AG04450 (cell line): ENCODE measurements around the gene SEMA6A. TPM values are rescaled to one million over a fixed set of nuclear protein-coding genes. Genes with fewer than 3 reads are reported as not detected.

Source experiments
- CTCF ChIA-PET: fragments of 300-600, 350-600 bp; formaldehyde crosslinking; extraction: SDS; loops from one replicate; lab custom pipeline; 2022; ENCODE audit warnings: antibody characterized with exemption, inconsistent platforms; lab: Charles Lee
- POLR2A ChIA-PET: fragments of 350-600 bp; formaldehyde crosslinking; extraction: SDS; loops from one replicate; lab custom pipeline; 2021; ENCODE audit warnings: antibody characterized with exemption, inconsistent platforms; lab: Yijun Ruan, JAX
- DNase-seq: peaks from one replicate; pipeline ENCODE4 v3.0.0-alpha.2; 2011; ENCODE audit warnings: low read depth, low spot score
- H3K27ac ChIP-seq: one replicate; pipeline ENCODE4 v1.5.1; 2012; ENCODE audit warnings: low read depth, low read length, control low read depth
- H3K27me3 ChIP-seq: one replicate; pipeline ENCODE4 v1.6.0; 2012; ENCODE audit warnings: low read length; ENCODE audit not compliant: control insufficient read depth, insufficient read depth
- H3K4me3 ChIP-seq: 2 replicates; pipeline ENCODE4 v1.5.1; 2011; ENCODE audit warnings: mild to moderate bottlenecking, low read depth, low read length, control low read depth
- H3K9me3 ChIP-seq: 2 replicates; pipeline ENCODE4 v1.5.1; 2012; ENCODE audit warnings: low read length; ENCODE audit not compliant: control insufficient read depth, insufficient read depth
- polyA plus RNA-seq: library from polyadenylated mRNA; depleted of rRNA; stranded (reverse); fragments of >200 nt; gene quantifications from 2 replicates; pipeline ENCODE4 v1.2.3, GENCODE V29; 2011
- TF ChIP-seq, protein P1 (sequence below): IDR thresholded peaks from 2 replicates; pipeline ENCODE4 v1.5.1; 2011; ENCODE audit warnings: low read depth, low read length, control low read depth, inconsistent platforms

The SEMA6A gene
- polyA plus RNA-seq, 1 experiment, result 0.17 TPM

GRCh38 chr5:116567106-116567505 is 7.5 kb downstream of the SEMA6A start:
- Histone ChIP-seq H3K27ac (no peak overlapping the region), H3K27me3 (peaks cover 3% of the 10 kb centered on the region), H3K4me3 (no peak overlapping the region), H3K9me3 (no peaks in the 10 kb centered on the region; the same call in 1 of the 2 replicates)
- ChIA-PET POLR2A (no interaction called here), CTCF (no interaction called here)
- DNase-seq, result no peak
- TF ChIP-seq, protein P1, sequence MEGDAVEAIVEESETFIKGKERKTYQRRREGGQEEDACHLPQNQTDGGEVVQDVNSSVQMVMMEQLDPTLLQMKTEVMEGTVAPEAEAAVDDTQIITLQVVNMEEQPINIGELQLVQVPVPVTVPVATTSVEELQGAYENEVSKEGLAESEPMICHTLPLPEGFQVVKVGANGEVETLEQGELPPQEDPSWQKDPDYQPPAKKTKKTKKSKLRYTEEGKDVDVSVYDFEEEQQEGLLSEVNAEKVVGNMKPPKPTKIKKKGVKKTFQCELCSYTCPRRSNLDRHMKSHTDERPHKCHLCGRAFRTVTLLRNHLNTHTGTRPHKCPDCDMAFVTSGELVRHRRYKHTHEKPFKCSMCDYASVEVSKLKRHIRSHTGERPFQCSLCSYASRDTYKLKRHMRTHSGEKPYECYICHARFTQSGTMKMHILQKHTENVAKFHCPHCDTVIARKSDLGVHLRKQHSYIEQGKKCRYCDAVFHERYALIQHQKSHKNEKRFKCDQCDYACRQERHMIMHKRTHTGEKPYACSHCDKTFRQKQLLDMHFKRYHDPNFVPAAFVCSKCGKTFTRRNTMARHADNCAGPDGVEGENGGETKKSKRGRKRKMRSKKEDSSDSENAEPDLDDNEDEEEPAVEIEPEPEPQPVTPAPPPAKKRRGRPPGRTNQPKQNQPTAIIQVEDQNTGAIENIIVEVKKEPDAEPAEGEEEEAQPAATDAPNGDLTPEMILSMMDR, result no peak

DNA sequence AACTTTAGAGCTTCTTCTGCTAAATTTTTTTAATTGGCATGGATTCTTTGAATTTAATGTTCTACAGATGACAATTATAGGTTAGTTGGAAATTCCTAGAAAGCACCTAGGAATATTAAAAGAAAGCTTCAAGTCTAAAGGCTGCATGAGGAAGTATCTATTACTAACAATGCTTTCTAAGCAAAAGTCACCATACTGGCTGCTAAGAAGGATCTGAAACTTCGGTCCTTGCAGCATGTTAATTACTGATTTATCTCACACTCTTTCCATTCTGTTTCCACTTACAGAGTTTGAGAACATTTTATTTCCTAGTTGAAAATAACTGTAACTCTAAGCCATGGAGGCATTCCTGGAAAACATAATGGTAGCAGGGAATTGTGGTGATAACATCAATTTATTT is 8.4 kb downstream of the SEMA6A start:
- POLR2A ChIA-PET, result no interaction called here
- H3K9me3 ChIP-seq, result no peaks in the 10 kb centered on the region
- DNase-seq, result no peak
- CTCF ChIA-PET, result no interaction called here
- no peak overlapping the region for H3K4me3 ChIP-seq
- H3K27ac ChIP-seq, result no peak overlapping the region
- H3K27me3 ChIP-seq, result no peaks in the 10 kb centered on the region
- TF ChIP-seq, protein P1, result no peak

GRCh38 chr5:116564756-116565490 is 9.7 kb downstream of the SEMA6A start:
- no peak overlapping the region for H3K27ac ChIP-seq
- TF ChIP-seq, protein P1, result no peak
- H3K4me3 ChIP-seq, result no peak overlapping the region
- no peaks in the 10 kb centered on the region for H3K27me3 ChIP-seq
- CTCF ChIA-PET, result no interaction called here
- no peaks in the 10 kb centered on the region for H3K9me3 ChIP-seq
- DNase-seq, result no peak
- POLR2A ChIA-PET, result interaction anchor here (0.8 kb wide), 1 partner anchor 7 kb away, joined by 3 read pairs; no protein-coding TSS in a partner anchor

- TF ChIP-seq, protein P1, result no peak
- DNase-seq, result no peak
- H3K27me3 ChIP-seq, result no peaks in the 10 kb centered on the region
- CTCF ChIA-PET, result no interaction called here
- no peak overlapping the region for H3K27ac ChIP-seq
- H3K9me3 ChIP-seq, result no peaks in the 10 kb centered on the region
- POLR2A ChIA-PET, result interaction anchor here (0.8 kb wide), 1 partner anchor 8 kb away, joined by 3 read pairs; no protein-coding TSS in a partner anchor
- no peak overlapping the region for H3K4me3 ChIP-seq
Measured at GRCh38 chr5:116564312-116564711, 10.3 kb downstream of the SEMA6A start.

DNA sequence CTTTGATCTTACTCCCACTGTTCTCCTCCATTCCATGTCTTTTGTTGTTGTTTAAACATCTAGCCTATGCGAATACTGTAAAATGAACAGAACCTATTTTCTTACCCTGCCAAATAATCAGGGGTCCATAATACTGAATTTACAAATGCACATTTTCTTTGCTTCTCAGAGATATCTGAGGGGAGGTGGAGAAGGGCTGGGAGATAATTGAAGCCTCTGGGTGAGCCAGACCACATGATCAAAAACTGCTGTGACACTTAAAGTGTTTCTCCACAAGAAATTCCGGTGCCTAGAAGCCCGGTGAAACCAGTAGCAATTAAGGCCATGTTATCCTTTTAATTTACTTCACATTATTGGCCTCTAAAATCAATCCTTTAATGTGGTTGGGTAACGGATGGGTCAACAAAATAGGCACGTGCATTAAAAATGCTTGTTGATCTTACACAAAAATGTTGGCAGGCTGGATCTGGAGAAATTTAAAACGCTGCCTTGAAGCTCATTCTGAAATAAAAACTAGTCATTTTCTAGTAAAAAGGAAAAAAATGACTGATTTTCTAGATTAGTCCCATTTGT is 10.8 kb downstream of the SEMA6A start:
- TF ChIP-seq, protein P1, result no peak
- no peak for DNase-seq
- H3K27ac ChIP-seq, result no peak overlapping the region
- ChIA-PET CTCF (no interaction called here), POLR2A (interaction anchor here (0.8 kb wide), 1 partner anchor 9 kb away, joined by 3 read pairs; no protein-coding TSS in a partner anchor)
- H3K4me3 ChIP-seq, result no peak overlapping the region
- H3K27me3 ChIP-seq, result no peaks in the 10 kb centered on the region
- H3K9me3 ChIP-seq, result no peaks in the 10 kb centered on the region
